ENCODE measurements around the gene KCMF1.

- TF ChIP-seq, protein P1, sequence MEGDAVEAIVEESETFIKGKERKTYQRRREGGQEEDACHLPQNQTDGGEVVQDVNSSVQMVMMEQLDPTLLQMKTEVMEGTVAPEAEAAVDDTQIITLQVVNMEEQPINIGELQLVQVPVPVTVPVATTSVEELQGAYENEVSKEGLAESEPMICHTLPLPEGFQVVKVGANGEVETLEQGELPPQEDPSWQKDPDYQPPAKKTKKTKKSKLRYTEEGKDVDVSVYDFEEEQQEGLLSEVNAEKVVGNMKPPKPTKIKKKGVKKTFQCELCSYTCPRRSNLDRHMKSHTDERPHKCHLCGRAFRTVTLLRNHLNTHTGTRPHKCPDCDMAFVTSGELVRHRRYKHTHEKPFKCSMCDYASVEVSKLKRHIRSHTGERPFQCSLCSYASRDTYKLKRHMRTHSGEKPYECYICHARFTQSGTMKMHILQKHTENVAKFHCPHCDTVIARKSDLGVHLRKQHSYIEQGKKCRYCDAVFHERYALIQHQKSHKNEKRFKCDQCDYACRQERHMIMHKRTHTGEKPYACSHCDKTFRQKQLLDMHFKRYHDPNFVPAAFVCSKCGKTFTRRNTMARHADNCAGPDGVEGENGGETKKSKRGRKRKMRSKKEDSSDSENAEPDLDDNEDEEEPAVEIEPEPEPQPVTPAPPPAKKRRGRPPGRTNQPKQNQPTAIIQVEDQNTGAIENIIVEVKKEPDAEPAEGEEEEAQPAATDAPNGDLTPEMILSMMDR (IDR thresholded peaks at IDR 0.05; ENCODE audit: low read depth, low read length, missing input control), result no peak
- TF ChIP-seq JUND (IDR thresholded peaks at IDR 0.05) (no peak), FOXA1 (IDR thresholded peaks at IDR 0.05) (no peak), YY1 (IDR thresholded peaks at IDR 0.05) (no peak), ZBTB33 (IDR thresholded peaks at IDR 0.05) (no peak), EGR1 (IDR thresholded peaks at IDR 0.05; ENCODE audit: low read depth in 2 of 2) (no peak), GABPA (IDR thresholded peaks at IDR 0.05 in 1 of 2, conservative IDR thresholded peaks at IDR 0.05 in 1 of 2) (no peak), HNF4A (conservative IDR thresholded peaks at IDR 0.05) (no peak), SP1 (IDR thresholded peaks at IDR 0.05) (no peak), NR2F2 (IDR thresholded peaks at IDR 0.05) (no peak), TAF1 (conservative IDR thresholded peaks at IDR 0.05) (no peak)
- TF ChIP-seq, protein P2, sequence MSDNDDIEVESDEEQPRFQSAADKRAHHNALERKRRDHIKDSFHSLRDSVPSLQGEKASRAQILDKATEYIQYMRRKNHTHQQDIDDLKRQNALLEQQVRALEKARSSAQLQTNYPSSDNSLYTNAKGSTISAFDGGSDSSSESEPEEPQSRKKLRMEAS (IDR thresholded peaks at IDR 0.05), result no peak
- TF ChIP-seq, protein P3, sequence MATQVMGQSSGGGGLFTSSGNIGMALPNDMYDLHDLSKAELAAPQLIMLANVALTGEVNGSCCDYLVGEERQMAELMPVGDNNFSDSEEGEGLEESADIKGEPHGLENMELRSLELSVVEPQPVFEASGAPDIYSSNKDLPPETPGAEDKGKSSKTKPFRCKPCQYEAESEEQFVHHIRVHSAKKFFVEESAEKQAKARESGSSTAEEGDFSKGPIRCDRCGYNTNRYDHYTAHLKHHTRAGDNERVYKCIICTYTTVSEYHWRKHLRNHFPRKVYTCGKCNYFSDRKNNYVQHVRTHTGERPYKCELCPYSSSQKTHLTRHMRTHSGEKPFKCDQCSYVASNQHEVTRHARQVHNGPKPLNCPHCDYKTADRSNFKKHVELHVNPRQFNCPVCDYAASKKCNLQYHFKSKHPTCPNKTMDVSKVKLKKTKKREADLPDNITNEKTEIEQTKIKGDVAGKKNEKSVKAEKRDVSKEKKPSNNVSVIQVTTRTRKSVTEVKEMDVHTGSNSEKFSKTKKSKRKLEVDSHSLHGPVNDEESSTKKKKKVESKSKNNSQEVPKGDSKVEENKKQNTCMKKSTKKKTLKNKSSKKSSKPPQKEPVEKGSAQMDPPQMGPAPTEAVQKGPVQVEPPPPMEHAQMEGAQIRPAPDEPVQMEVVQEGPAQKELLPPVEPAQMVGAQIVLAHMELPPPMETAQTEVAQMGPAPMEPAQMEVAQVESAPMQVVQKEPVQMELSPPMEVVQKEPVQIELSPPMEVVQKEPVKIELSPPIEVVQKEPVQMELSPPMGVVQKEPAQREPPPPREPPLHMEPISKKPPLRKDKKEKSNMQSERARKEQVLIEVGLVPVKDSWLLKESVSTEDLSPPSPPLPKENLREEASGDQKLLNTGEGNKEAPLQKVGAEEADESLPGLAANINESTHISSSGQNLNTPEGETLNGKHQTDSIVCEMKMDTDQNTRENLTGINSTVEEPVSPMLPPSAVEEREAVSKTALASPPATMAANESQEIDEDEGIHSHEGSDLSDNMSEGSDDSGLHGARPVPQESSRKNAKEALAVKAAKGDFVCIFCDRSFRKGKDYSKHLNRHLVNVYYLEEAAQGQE (IDR thresholded peaks at IDR 0.05), result no peak
Observed at GRCh38 chr2:84963323-84963691, 7.7 kb upstream of the KCMF1 start.
